ENCODE measurements around the gene NCAPD2.

Gene NCAPD2

DNA sequence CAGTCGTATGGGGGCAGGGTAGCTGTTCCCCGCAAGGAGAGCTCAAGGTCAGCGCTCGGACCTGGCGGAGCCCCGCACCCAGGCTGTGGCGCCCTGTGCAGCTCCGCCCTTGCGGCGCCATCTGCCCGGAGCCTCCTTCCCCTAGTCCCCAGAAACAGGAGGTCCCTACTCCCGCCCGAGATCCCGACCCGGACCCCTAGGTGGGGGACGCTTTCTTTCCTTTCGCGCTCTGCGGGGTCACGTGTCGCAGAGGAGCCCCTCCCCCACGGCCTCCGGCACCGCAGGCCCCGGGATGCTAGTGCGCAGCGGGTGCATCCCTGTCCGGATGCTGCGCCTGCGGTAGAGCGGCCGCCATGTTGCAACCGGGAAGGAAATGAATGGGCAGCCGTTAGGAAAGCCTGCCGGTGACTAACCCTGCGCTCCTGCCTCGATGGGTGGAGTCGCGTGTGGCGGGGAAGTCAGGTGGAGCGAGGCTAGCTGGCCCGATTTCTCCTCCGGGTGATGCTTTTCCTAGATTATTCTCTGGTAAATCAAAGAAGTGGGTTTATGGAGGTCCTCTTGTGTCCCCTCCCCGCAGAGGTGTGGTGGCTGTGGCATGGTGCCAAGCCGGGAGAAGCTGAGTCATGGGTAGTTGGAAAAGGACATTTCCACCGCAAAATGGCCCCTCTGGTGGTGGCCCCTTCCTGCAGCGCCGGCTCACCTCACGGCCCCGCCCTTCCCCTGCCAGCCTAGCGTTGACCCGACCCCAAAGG is 41.2 kb downstream of the NCAPD2 start (continued):
- TF ChIP-seq, protein P1, sequence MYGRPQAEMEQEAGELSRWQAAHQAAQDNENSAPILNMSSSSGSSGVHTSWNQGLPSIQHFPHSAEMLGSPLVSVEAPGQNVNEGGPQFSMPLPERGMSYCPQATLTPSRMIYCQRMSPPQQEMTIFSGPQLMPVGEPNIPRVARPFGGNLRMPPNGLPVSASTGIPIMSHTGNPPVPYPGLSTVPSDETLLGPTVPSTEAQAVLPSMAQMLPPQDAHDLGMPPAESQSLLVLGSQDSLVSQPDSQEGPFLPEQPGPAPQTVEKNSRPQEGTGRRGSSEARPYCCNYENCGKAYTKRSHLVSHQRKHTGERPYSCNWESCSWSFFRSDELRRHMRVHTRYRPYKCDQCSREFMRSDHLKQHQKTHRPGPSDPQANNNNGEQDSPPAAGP (tag by site-specific recombination; IDR thresholded peaks at IDR 0.05) = peak; percentile 28; the same call in 1 of the 2 replicates
- TF ChIP-seq OSR2 (tag by site-specific recombination; IDR thresholded peaks at IDR 0.05) (peak; percentile 50; the same call in 1 of the 2 replicates), ZNF707 (tag by site-specific recombination; IDR thresholded peaks at IDR 0.05) (no peak), SCRT1 (tag by site-specific recombination; IDR thresholded peaks at IDR 0.05; ENCODE audit: borderline replicate concordance) (no peak), ZNF146 (tag by site-specific recombination; IDR thresholded peaks at IDR 0.05) (0 out of 2 replicates have a peak, but pooled peaks have one; percentile 2), ZNF114 (tag by site-specific recombination; IDR thresholded peaks at IDR 0.05) (no peak), SP3 (tag by site-specific recombination; IDR thresholded peaks at IDR 0.05) (0 out of 2 replicates have a peak, but pooled peaks have one; percentile 11), ZNF610 (tag by site-specific recombination; IDR thresholded peaks at IDR 0.05; ENCODE audit: borderline replicate concordance) (no peak), IKZF3 (tag by site-specific recombination; IDR thresholded peaks at IDR 0.05) (peak; percentile 91), ZBTB1 (tag by site-specific recombination; IDR thresholded peaks at IDR 0.05) (no peak), ZNF529 (tag by site-specific recombination; IDR thresholded peaks at IDR 0.05; ENCODE audit: insufficient replicate concordance) (no peak), ZNF555 (tag by site-specific recombination; conservative IDR thresholded peaks at IDR 0.05) (no peak), ZNF266 (tag by site-specific recombination; IDR thresholded peaks at IDR 0.05; ENCODE audit: low read depth) (no peak), EGR2 (tag by site-specific recombination; IDR thresholded peaks at IDR 0.05; ENCODE audit: low read depth) (no peak), ZNF37A (tag by site-specific recombination; IDR thresholded peaks at IDR 0.05) (no peak), ZNF174 (tag by site-specific recombination; IDR thresholded peaks at IDR 0.05) (no peak), SALL2 (tag by site-specific recombination; IDR thresholded peaks at IDR 0.05; ENCODE audit: borderline replicate concordance) (no peak), BCL11B (tag by site-specific recombination; IDR thresholded peaks at IDR 0.05; ENCODE audit: low read depth) (no peak; the same call in 1 of the 2 replicates), ZNF777 (tag by site-specific recombination; IDR thresholded peaks at IDR 0.05; ENCODE audit: borderline replicate concordance) (no peak), ZNF274 (IDR thresholded peaks at IDR 0.05; ENCODE audit: low read length) (no peak), ZNF274 (tag by site-specific recombination; IDR thresholded peaks at IDR 0.05; ENCODE audit: borderline replicate concordance) (no peak), ZSCAN16 (tag by site-specific recombination; IDR thresholded peaks at IDR 0.05) (0 out of 2 replicates have a peak, but pooled peaks have one; percentile 46), ZNF776 (tag by site-specific recombination; IDR thresholded peaks at IDR 0.05; ENCODE audit: borderline replicate concordance) (no peak), ZNF133 (tag by site-specific recombination; IDR thresholded peaks at IDR 0.05) (no peak)
- TF ChIP-seq, protein P2, sequence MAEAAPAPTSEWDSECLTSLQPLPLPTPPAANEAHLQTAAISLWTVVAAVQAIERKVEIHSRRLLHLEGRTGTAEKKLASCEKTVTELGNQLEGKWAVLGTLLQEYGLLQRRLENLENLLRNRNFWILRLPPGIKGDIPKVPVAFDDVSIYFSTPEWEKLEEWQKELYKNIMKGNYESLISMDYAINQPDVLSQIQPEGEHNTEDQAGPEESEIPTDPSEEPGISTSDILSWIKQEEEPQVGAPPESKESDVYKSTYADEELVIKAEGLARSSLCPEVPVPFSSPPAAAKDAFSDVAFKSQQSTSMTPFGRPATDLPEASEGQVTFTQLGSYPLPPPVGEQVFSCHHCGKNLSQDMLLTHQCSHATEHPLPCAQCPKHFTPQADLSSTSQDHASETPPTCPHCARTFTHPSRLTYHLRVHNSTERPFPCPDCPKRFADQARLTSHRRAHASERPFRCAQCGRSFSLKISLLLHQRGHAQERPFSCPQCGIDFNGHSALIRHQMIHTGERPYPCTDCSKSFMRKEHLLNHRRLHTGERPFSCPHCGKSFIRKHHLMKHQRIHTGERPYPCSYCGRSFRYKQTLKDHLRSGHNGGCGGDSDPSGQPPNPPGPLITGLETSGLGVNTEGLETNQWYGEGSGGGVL (tag by site-specific recombination; IDR thresholded peaks at IDR 0.05) = peak; percentile 17; the same call in 1 of the 2 replicates
- TF ChIP-seq, protein P3, sequence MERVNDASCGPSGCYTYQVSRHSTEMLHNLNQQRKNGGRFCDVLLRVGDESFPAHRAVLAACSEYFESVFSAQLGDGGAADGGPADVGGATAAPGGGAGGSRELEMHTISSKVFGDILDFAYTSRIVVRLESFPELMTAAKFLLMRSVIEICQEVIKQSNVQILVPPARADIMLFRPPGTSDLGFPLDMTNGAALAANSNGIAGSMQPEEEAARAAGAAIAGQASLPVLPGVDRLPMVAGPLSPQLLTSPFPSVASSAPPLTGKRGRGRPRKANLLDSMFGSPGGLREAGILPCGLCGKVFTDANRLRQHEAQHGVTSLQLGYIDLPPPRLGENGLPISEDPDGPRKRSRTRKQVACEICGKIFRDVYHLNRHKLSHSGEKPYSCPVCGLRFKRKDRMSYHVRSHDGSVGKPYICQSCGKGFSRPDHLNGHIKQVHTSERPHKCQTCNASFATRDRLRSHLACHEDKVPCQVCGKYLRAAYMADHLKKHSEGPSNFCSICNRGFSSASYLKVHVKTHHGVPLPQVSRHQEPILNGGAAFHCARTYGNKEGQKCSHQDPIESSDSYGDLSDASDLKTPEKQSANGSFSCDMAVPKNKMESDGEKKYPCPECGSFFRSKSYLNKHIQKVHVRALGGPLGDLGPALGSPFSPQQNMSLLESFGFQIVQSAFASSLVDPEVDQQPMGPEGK (tag by site-specific recombination; IDR thresholded peaks at IDR 0.05) = peak; percentile 63; the same call in 1 of the 2 replicates
- TF ChIP-seq, protein P4, sequence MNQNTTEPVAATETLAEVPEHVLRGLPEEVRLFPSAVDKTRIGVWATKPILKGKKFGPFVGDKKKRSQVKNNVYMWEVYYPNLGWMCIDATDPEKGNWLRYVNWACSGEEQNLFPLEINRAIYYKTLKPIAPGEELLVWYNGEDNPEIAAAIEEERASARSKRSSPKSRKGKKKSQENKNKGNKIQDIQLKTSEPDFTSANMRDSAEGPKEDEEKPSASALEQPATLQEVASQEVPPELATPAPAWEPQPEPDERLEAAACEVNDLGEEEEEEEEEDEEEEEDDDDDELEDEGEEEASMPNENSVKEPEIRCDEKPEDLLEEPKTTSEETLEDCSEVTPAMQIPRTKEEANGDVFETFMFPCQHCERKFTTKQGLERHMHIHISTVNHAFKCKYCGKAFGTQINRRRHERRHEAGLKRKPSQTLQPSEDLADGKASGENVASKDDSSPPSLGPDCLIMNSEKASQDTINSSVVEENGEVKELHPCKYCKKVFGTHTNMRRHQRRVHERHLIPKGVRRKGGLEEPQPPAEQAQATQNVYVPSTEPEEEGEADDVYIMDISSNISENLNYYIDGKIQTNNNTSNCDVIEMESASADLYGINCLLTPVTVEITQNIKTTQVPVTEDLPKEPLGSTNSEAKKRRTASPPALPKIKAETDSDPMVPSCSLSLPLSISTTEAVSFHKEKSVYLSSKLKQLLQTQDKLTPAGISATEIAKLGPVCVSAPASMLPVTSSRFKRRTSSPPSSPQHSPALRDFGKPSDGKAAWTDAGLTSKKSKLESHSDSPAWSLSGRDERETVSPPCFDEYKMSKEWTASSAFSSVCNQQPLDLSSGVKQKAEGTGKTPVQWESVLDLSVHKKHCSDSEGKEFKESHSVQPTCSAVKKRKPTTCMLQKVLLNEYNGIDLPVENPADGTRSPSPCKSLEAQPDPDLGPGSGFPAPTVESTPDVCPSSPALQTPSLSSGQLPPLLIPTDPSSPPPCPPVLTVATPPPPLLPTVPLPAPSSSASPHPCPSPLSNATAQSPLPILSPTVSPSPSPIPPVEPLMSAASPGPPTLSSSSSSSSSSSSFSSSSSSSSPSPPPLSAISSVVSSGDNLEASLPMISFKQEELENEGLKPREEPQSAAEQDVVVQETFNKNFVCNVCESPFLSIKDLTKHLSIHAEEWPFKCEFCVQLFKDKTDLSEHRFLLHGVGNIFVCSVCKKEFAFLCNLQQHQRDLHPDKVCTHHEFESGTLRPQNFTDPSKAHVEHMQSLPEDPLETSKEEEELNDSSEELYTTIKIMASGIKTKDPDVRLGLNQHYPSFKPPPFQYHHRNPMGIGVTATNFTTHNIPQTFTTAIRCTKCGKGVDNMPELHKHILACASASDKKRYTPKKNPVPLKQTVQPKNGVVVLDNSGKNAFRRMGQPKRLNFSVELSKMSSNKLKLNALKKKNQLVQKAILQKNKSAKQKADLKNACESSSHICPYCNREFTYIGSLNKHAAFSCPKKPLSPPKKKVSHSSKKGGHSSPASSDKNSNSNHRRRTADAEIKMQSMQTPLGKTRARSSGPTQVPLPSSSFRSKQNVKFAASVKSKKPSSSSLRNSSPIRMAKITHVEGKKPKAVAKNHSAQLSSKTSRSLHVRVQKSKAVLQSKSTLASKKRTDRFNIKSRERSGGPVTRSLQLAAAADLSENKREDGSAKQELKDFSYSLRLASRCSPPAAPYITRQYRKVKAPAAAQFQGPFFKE (tag by site-specific recombination; IDR thresholded peaks at IDR 0.05; ENCODE audit: borderline replicate concordance) = no peak
